GM18502 (cell line): Measurements from ENCODE around the gene MACROD2.

ENCODE experiments used
- ATAC-seq: cut with Tn5 transposase; IDR thresholded peaks from one replicate; pipeline ENCODE4 v1.9.1; 2021; ENCODE audit warnings: mild to moderate bottlenecking; ENCODE audit not compliant: unreplicated experiment, poor library complexity

Gene MACROD2

DNA sequence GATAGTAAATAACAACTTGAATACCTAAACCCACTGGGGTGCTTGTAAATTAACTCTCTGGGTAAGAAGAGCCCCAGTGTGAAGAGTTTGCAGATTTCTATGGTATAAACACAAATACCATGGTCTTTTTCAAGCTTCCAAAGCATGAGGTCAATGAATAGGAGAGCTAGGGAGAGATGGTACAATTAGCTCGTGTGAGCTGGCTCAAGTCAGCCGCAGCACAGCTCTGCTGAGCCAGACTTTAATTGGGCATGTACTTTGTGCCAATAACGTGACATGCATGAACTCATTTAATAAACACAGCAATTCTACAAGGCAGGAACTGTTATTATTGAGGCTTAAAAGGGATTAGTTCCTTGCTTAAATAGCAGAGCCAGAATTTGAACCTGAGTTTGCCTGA lies 1893.7 kb downstream of the MACROD2 start:
- ATAC-seq: no peak

- peak; percentile 44 for ATAC-seq
Measured at GRCh38 chr20:15889514-15890256, 1894.4 kb downstream of the MACROD2 start.

GRCh38 chr20:15890407-15890982 lies 1895.2 kb downstream of the MACROD2 start:
- no peak for ATAC-seq

GRCh38 chr20:15895126-15895525 lies 1899.8 kb downstream of the MACROD2 start:
- no peak for ATAC-seq

DNA sequence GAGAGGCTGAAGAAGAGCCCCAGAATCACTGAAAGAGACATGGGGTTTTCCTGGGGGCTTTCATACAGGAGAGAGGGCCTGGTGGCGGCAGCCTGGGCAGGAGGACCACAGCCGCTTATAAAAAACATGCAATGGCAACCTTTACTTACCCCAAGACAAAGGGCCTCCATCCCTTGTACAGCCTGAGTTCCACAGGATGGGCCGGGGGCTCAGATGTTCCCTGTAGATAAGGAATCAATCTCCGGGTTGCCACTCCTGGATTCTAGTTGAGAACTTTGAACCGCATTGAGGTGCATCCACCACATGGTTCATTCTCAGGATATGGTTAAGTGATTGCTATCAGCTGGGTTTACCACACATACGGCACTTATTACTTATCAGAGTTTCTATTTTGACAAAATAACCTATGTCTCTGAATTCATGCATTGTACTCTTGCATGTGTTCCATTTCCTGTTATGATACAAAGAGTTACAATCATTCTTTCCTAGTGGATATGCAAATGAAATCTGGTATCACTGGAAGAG lies 1900.3 kb downstream of the MACROD2 start:
- ATAC-seq: peak; percentile 97

GRCh38 chr20:15899967-15900366 lies 1904.7 kb downstream of the MACROD2 start:
- no peak for ATAC-seq

GRCh38 chr20:15900443-15900842 lies 1905.1 kb downstream of the MACROD2 start:
- ATAC-seq: no peak

GRCh38 chr20:15902493-15902892 lies 1907.2 kb downstream of the MACROD2 start:
- ATAC-seq: no peak

- no peak for ATAC-seq
Measured at GRCh38 chr20:15905661-15906060, 1910.3 kb downstream of the MACROD2 start.

DNA sequence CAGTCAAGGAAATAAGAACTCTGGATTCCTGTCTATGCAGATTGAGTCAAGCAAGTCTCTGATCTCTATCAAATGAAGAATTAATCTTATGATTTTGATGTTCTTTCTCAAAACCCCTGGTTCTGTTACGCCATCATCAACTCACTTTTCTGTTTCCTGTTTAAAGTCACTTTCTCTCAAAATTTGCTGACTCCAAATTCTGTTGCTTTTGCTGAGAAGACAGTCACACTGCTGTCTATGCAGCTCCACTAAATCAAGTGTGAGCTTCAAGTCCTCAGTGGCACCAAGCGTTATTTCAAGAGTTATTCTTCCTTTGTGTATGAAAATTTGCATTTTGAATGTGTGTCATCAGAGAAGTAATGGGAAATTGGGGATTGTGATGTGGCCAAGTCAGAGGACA lies 1914.7 kb downstream of the MACROD2 start:
- ATAC-seq: no peak

DNA sequence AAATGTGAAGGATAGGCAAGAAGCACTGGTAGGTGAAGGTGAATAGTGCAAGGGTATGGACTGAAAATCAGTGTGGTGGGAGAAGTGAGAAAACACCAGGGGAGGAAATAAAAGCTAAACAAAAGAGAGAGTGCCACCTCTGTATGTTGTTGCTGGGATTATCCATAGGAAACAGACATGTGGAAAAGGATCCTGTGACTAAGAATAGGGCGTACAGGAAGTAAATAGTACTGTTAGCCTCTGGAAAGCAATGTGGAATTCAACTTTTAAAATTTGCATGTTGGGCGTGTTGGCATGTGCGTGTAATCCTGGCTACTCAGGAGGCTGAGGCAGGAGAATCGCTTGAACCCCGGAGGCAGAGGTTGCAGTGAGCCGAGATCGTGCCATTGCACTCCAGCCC lies 1916.3 kb downstream of the MACROD2 start:
- no peak for ATAC-seq

DNA sequence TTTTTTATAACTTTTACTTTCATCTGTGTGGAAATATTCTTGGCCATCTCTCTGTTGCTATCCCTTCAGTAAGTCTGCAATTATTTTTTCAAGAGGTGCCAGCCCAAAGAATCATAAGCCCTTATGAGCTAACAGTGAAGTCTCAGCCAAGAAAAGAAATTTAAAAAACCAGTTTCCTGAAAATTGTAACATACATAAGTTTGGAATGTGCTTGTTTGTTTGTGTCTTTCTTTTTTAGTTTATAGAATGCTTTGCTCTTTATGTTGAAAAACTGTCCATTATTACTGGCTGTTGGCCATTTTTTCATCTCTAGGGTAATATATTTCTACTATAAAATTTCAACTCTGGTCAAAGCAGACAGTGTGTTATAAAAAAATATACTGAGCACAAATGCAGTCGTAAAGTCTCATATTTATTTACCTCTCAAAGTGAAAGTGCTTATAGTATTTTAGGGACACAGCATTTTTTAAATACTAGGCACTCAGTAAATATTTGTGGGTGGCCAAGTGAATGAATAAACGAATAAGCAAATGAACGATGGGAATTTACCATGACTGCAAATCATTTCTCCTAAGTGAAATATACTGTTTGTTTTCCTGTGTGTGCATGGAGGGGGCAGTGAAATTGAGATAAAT lies 1918.2 kb downstream of the MACROD2 start:
- no peak for ATAC-seq

DNA sequence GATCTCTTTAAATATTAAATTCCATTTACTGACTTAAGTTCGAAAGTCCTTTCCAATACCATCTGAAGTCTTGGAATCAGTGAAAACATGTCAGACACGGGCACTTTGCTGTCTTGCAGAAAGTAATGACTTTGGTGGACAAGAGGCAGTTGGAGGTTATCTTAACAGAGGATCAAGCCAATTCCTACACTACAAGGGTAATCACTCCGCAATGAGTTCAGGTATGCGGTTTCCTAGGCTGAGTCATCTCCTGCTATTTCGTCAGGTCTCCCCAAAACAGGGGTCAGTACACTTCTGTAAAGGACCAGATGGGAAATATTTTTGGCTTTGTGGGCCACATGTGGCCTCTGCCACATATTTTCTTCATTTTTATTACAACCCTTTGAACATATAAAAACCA lies 1921.3 kb downstream of the MACROD2 start:
- ATAC-seq: no peak

GRCh38 chr20:15917283-15917682 lies 1922.0 kb downstream of the MACROD2 start:
- ATAC-seq: no peak

DNA sequence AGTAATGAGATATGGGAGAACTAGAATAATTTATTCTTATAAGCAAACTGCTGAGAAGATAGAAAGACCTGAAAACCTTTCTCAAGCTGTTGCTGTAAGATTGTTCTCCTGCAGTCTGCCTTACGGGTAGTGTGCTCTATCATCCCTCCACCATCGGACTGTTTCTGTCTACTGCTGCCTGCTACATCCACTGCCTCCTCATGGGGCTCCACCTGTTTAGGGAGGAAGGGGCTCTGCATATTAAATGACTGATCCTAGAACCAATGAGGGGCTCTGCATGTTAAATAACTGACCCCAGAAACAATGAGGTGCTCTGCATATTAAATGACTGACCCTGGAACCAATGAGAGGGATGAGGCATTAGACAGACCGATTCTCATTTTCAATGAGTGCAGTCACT lies 1923.3 kb downstream of the MACROD2 start:
- no peak for ATAC-seq

GRCh38 chr20:15919118-15919517 lies 1923.8 kb downstream of the MACROD2 start:
- ATAC-seq: no peak

DNA sequence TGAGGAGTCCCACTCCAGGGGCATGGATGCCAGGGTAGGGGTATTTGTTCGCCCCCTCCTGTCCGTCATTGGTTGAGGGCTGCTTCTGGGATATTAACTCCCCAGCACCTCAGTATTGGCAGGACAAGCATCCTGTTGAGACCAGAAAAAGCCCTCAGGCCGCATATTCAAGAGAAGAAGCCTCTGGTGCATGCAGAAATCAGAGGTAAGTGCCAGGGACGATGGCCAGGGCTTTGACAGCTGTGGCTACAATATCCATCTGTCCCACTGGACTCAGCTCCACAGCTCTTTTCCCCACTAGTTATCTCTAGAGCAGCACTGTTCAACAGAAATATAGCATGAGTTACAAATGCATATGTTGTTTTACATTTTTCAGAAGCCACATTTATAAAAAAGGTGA lies 1926.6 kb downstream of the MACROD2 start:
- ATAC-seq: no peak

GRCh38 chr20:15922556-15922955 lies 1927.2 kb downstream of the MACROD2 start:
- peak; percentile 59 for ATAC-seq

DNA sequence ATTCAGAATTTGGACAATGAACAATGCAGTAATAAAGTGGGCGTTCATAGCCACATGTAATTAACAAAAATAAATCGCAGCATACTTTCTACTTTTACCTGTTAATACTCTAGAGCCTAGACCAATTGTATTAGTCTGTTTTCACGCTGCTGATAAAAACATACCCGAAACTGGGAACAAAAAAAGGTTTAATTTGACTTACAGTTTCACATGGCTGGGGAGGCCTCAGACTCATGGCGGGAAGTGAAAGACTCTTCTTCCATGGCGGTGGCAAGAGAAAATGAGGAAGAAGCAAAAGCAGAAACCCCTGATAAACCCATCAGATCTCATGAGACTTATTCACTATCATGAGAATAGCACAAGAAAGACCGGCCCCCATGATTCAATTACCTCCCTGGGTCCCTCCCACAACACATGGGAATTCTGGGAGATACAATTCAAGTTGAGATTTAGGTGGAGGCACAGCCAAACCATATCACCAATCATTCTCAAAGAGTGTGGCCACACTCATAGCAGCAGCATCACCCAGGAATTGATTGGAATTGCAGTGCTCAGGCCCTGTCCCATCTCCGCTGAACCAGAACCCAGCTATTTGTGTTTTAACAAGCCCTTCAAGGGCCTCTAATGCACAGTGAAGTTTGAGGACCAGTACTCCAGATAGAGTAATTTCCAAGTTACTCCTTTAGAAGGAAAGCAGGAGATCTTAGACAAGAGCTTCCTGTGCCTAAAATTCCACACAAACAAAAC lies 1927.9 kb downstream of the MACROD2 start:
- peak; percentile 80 for ATAC-seq

- ATAC-seq: no peak
Measured at GRCh38 chr20:15924556-15924955, 1929.2 kb downstream of the MACROD2 start.

- ATAC-seq: no peak
Measured at GRCh38 chr20:15925376-15925775, 1930.1 kb downstream of the MACROD2 start.
